GM21515 (cell line): ENCODE results near the gene XK.
A peak's percentile ranks its signal among the peaks of the same experiment; 100 is the strongest.
"Not testable (repeated sequence)": the region's sequence is repeated elsewhere in the genome, so short reads cannot be mapped to it uniquely, and the experiment has no call there.

Experiments
- ATAC-seq: cut with Tn5 transposase; IDR thresholded peaks from one replicate; pipeline ENCODE4 v1.9.1; 2021; ENCODE audit not compliant: unreplicated experiment

XK gene, protein sequence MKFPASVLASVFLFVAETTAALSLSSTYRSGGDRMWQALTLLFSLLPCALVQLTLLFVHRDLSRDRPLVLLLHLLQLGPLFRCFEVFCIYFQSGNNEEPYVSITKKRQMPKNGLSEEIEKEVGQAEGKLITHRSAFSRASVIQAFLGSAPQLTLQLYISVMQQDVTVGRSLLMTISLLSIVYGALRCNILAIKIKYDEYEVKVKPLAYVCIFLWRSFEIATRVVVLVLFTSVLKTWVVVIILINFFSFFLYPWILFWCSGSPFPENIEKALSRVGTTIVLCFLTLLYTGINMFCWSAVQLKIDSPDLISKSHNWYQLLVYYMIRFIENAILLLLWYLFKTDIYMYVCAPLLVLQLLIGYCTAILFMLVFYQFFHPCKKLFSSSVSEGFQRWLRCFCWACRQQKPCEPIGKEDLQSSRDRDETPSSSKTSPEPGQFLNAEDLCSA

DNA sequence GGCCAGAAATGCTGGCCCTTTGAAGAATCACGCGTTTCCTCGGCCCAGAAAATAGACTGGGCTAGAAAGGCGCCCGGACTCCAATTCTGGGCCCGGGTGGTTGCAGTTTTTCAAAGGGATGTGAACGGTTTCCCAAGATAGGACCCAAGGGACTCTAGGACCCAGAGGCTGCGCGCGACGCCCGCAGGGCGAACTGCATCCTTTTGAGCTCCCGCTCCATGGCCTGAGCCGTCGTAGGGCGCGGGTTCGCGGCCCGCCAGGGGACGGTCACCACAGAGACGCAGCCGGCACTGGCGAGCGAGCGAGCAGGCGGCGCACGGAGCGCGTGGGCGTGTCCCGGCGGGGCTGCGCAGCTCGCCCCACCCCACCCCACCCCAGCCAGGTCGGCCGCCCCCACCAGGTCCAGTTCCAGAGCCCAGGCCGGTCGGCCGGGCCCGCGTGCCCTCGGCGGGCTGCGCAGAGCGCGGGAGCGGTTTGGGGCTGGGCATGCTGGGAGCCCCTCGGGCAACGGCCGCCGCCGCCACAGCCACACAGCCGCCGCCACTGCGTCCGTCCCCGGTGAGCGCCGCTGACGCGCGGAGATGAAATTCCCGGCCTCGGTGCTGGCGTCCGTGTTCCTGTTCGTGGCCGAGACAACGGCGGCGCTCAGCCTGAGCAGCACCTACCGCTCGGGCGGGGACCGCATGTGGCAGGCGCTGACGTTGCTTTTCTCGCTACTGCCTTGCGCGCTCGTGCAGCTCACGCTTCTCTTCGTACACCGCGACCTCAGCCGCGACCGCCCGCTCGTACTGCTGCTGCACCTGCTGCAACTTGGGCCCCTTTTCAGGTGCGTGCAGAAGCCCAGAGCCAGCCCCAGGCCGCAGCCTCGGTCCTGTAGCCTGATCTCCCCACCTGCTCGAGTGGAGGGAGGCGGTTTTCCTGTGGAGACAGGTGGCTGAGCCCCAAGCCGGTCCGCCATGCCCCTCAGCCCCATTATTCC lies at the start of gene XK:
TSS of gene XK (plus strand) at position 411 of the 979 bp plus-strand sequence. CDS start at position 582, 171 bp downstream.
- peak; percentile 81 for ATAC-seq

GRCh38 chrX:37638047-37638446 lies 47.5 kb upstream of the XK start:
- no peak for ATAC-seq

GRCh38 chrX:37640142-37640541 lies 45.4 kb upstream of the XK start:
- no peak for ATAC-seq

GRCh38 chrX:37641859-37642258 lies 43.7 kb upstream of the XK start:
- ATAC-seq, result no peak

DNA sequence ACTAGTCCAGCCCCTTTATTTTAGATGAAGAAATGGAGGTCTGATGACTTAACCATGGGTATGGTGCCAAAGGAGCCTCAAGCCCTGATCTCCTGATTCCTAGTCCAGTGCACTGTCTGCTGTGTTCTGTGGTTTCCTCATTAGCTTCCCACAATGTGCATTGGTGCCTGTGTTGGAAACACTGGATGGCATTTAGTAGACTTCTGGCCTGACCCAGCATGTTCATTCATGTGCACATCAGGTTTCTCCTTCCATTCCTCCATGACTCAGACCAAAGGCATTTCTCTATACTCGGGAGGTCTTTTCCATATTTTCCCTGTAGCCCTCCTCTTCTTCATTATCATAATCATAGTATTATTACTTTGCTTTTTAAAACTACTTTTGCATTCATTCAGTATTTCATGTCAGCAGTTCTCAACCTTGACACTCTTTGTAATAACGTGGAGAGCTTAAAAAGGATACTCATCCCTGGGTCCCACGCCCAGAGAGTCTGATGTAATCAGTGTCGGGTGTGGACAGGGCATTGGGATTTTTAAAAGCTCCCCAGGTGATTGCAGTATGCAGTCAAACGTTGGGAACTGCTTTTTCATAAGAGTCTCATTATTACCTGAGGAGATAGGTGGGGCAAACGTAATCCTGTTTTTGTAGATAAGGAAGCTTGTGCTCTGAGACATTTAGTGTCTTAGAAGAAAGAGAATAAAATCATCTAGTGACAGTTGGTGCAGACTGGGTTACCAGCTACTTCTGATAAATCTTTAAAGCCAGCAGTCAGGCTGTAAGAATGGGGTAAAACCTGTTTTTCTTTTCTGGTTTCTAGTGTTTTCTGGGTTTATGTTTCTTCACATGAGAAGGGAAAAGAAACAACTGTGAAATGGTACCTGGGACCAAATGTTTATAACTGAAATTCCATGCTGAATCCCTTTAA lies 40.9 kb upstream of the XK start:
- ATAC-seq, result no peak

GRCh38 chrX:37646254-37646653 lies 39.3 kb upstream of the XK start:
- ATAC-seq, result no peak

- ATAC-seq, result not testable (repeated sequence)
Measured at GRCh38 chrX:37650879-37651278, 34.7 kb upstream of the XK start.

DNA sequence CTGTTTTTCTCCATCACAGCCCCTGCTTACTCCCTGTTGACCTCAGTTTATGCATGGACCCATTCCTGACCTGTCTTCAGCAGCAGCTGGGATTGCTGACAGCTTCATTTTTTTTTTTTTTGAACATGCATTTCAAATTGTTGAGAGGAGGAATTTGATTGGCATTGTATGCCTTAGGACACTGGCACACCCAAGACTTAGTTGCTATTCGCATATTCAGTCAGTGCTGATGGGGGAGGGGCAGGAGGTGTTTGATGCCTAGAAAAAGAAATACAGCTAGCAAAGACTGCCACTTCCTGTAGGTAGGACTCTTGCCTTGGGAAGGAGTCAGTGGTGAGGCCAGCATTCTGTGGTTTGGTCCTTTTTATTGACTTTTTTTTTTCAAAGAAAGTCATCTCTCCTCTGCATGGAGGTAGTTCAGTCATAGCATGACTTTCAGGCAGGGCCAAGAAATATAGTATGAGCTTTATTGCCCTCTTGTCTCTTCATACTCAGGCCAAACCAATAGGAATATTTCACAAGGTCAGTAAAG lies 33.6 kb upstream of the XK start:
- ATAC-seq, result no peak

DNA sequence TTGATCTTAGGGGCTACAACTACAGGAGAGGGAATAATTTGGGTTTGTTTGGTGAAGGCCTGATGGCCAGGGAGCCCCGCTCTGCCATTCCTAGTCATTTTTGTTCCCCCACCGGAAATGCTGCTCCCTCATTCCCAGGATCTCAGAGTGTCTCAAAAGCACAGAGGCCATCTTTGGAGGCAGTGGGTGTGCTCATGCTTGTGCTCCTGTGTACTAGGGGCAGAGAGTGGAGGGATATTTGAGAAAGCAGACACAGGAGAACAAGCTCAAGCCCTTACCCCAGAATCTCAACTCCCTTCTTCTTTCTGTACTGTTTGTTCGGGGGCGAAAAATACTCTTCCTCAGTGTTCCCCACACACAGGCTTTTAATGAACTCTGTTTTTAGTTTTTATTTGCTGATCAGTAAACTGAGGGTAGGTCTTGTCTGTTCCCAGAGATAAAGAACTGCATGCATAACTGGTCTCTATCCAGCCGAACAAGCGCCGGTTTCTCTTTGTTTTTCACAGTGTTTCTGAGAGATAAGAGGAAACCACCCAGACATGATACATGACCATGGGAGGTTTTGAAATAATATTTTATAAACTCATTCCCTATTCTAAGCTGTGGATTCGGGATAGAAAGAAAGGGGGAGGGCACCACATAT lies 32.9 kb upstream of the XK start:
- no peak for ATAC-seq

DNA sequence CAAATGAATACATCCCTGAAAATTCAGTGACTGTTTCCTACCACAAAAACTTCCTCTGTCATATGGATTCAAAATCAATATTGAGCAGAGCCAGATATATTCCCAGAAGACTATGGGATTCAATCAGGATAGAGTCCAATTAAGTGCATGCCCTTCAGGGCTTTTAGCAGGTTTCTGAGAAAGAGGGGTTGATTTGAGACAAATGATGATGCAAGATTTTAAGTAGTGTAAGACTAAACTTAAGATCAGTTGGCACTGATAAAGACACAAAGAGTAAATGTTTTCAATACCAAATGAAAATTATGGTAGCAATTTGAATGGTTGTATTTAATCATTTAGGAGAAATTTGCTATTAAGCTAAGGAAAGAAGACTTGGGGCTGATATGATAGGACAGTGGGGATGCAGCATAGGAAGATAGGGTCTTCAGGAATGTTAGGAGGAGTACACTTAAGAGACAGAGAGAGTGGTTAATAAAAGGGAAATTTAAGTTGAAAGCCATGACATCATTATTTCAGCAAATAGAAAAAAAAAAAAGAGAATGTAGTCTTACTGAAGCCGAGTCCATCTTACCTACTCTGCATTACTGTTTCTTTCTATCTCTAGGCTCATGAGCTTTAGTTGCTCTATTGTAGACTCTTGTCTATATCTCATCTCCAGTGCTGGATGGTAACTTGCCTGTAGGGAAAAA lies 32.0 kb upstream of the XK start:
- no peak for ATAC-seq

- ATAC-seq, result no peak
Measured at GRCh38 chrX:37658343-37659030, 27.1 kb upstream of the XK start.

- no peak for ATAC-seq
Measured at GRCh38 chrX:37659047-37659446, 26.5 kb upstream of the XK start.

GRCh38 chrX:37662181-37662580 lies 23.4 kb upstream of the XK start:
- no peak for ATAC-seq

DNA sequence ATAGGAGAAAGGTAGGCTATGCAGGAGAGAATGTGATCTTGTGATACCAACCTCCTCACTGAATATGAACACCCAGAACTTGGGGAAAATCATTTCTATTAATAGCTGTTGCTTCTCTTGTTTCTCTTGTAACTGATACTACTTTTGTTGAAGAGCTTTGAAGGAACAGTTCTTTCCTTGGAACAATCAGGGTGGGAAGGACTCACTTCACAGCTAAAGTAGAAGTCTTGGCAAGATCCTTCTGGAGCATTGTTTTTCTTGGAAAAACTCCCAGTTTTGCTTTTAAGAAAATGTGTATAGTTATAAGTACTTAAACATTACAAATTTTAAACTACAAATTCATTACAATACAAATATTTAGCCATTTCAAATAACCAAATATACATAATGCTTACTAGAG lies 19.1 kb upstream of the XK start:
- no peak for ATAC-seq

DNA sequence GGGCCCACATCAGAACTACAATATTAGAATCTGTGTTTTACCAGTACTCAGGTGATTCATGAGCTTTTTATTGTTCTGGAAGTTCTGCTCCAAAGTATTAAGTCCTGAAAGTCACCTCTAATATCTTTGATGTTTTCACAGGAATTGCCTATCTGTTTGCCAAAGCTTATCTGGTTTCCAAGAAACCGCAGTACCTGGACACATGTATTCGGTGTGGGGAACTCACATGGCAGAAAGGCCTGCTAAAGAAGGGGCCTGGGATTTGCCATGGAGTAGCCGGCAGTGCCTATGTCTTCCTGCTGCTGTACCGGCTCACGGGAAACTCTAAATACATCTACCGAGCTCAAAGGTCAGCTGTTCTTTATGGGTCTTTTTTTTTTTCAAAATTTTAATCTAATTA lies 18.4 kb upstream of the XK start:
- no peak for ATAC-seq

GRCh38 chrX:37672563-37672962 lies 13.0 kb upstream of the XK start:
- ATAC-seq, result no peak

GRCh38 chrX:37676811-37677210 lies 8.8 kb upstream of the XK start:
- ATAC-seq, result no peak

- ATAC-seq, result peak; percentile 22
Measured at GRCh38 chrX:37677243-37677642, 8.3 kb upstream of the XK start.

GRCh38 chrX:37677765-37678164 lies 7.8 kb upstream of the XK start:
- peak; percentile 82 for ATAC-seq
